HCT116 (cell line): ENCODE data around the gene TAPBPL. TPM values are rescaled to one million over a fixed set of nuclear protein-coding genes. Genes with fewer than 3 reads are reported as not detected.

Experiments used
- ATAC-seq: fragments of 200-7000 bp; cut with Tn5 transposase; 2 replicates; pipeline ENCODE4 v1.9.1; 2020; ENCODE audit warnings: mild to moderate bottlenecking, moderate library complexity
- BruUV-seq: library from RNA; stranded (reverse); fragments of 400-500 nt; replicated peaks from 2 replicates; lab custom pipeline; 2021; lab: Mats Ljungman, UMichigan
- CTCF ChIA-PET: fragments of 300-600 bp; sonication (Branson Sonifier 250); formaldehyde crosslinking; loops from one replicate; lab custom pipeline; 2021; ENCODE audit warnings: antibody characterized with exemption; lab: Charles Lee
- POLR2A ChIA-PET: fragments of 300-600, 350-600 bp; sonication (Branson Sonifier 250); formaldehyde crosslinking; loops from one replicate; lab custom pipeline; 2021; ENCODE audit warnings: antibody characterized with exemption; lab: Charles Lee
- RAD21 ChIA-PET, 2 experiments: fragments of 300-600 bp; sonication (Branson Sonifier 250); formaldehyde crosslinking; loops; one replicate each; lab custom pipeline; 2023; ENCODE audit warnings: low total read pairs in 2 of 2; ENCODE audit not compliant: uncharacterized antibody in 2 of 2, unreplicated experiment in 2 of 2, low non-redundant PET in 1 of 2; lab: Charles Lee
- DNase-seq: peaks from one replicate; pipeline ENCODE4 v3.0.0-alpha.2; 2010; ENCODE audit warnings: low read depth, low spot score
- H2AFZ ChIP-seq: fragments of 200-600 bp; shearing (Covaris generic), sonication (generic); 2 replicates; pipeline ENCODE4 v1.6.1; 2017; ENCODE audit warnings: low read depth, mixed run types, mixed read lengths, antibody characterized with exemption, low read length; ENCODE audit not compliant: poor library complexity, severe bottlenecking
- H3K27ac ChIP-seq: 2 replicates; pipeline ENCODE4 v1.5.1; 2012; ENCODE audit warnings: low read depth, low read length
- H3K27me3 ChIP-seq: fragments of 200-600 bp; sonication (generic); 2 replicates; pipeline ENCODE4 v1.6.1; 2016; ENCODE audit warnings: mixed run types, low read length, mixed read lengths; ENCODE audit not compliant: insufficient read depth
- H3K36me3 ChIP-seq, 2 experiments: fragments of 200-500 bp in 1 of 2; fragments of 200-600 bp in 1 of 2; sonication (Bioruptor generic) in 1 of 2; sonication (generic) in 1 of 2; 2 replicates each; pipeline versions ENCODE4 v1.5.1 to v1.6.1; 2014 to 2016; ENCODE audit warnings: low read length in 2 of 2, inconsistent platforms in 1 of 2, mixed read lengths in 1 of 2, mixed run types in 1 of 2; ENCODE audit not compliant: insufficient read depth in 2 of 2, control insufficient read depth in 1 of 2
- H3K4me1 ChIP-seq, 2 experiments: fragments of 200-600 bp in 1 of 2; sonication (generic) in 1 of 2; 2 replicates each; pipeline versions ENCODE4 v1.5.1 to v1.6.1; 2012 to 2017; ENCODE audit warnings: low read length in 2 of 2, inconsistent platforms in 1 of 2, mild to moderate bottlenecking in 1 of 2, mixed read lengths in 1 of 2, mixed run types in 1 of 2, moderate library complexity in 1 of 2; ENCODE audit not compliant: insufficient read depth in 2 of 2, control insufficient read depth in 1 of 2
- H3K4me2 ChIP-seq: fragments of 200-600 bp; sonication (generic); 2 replicates; pipeline ENCODE4 v1.6.1; 2017; ENCODE audit warnings: mixed run types, low read length, mixed read lengths
- H3K4me3 ChIP-seq, 2 experiments: fragments of 200-600 bp in 1 of 2; sonication (generic) in 1 of 2; replicated peaks in 1 of 2; 2 replicates each; pipeline ENCODE4 v1.5.1; 2011 to 2016; ENCODE audit warnings: low read length in 2 of 2, control low read depth in 1 of 2, low read depth in 1 of 2, mild to moderate bottlenecking in 1 of 2, mixed read lengths in 1 of 2, mixed run types in 1 of 2
- H3K79me2 ChIP-seq: fragments of 200-600 bp; sonication (generic); 2 replicates; pipeline ENCODE4 v1.6.1; 2017; ENCODE audit warnings: mild to moderate bottlenecking, mixed run types, low read length, moderate library complexity, mixed read lengths; ENCODE audit not compliant: insufficient read depth
- H3K9ac ChIP-seq: fragments of 200-600 bp; sonication (generic); 2 replicates; pipeline ENCODE4 v1.6.1; 2016; ENCODE audit warnings: low read length, mixed read lengths
- H3K9me2 ChIP-seq: fragments of 200-600 bp; sonication (generic), shearing (Covaris generic); 2 replicates; pipeline ENCODE4 v1.6.1; 2017; ENCODE audit warnings: mixed run types, mild to moderate bottlenecking, moderate library complexity; ENCODE audit not compliant: insufficient read depth
- H3K9me3 ChIP-seq, 2 experiments: fragments of 200-500 bp in 1 of 2; fragments of 200-600 bp in 1 of 2; sonication (Bioruptor generic) in 1 of 2; sonication (generic) in 1 of 2; 2 replicates each; pipeline ENCODE4 v1.6.1; 2014 to 2017; ENCODE audit warnings: low read length in 2 of 2, mixed read lengths in 2 of 2, inconsistent platforms in 1 of 2, low read depth in 1 of 2, mild to moderate bottlenecking in 1 of 2, mixed run types in 1 of 2, moderate library complexity in 1 of 2; ENCODE audit not compliant: control insufficient read depth in 1 of 2, insufficient read depth in 1 of 2
- H4K20me1 ChIP-seq: fragments of 200-600 bp; sonication (generic), shearing (Covaris generic); 2 replicates; pipeline ENCODE4 v1.6.1; 2017; ENCODE audit warnings: mixed run types, mild to moderate bottlenecking, moderate library complexity; ENCODE audit not compliant: insufficient read depth
- ATF3 ChIP-seq: IDR thresholded peaks from 2 replicates; pipeline ENCODE4 v1.6.1; 2012
- CBX3 ChIP-seq: IDR thresholded peaks from 2 replicates; pipeline ENCODE4 v1.6.1; 2012; ENCODE audit warnings: low read depth
- CEBPB ChIP-seq: IDR thresholded peaks from 2 replicates; pipeline ENCODE4 v1.6.1; 2012; ENCODE audit warnings: low read depth
- CTCF ChIP-seq, 3 experiments: fragments of 200-600 bp in 1 of 3; sonication (generic) in 1 of 3; IDR thresholded peaks in 2 of 3; conservative IDR thresholded peaks in 1 of 3; 2 replicates each; pipeline ENCODE4 v1.5.1; 2012 to 2017; ENCODE audit warnings: low read depth in 2 of 3, low read length in 2 of 3, antibody characterized with exemption in 1 of 3, borderline replicate concordance in 1 of 3, control low read depth in 1 of 3, mild to moderate bottlenecking in 1 of 3, mixed read lengths in 1 of 3, mixed run types in 1 of 3, moderate library complexity in 1 of 3; ENCODE audit not compliant: insufficient read depth in 1 of 3
- EGR1 ChIP-seq: IDR thresholded peaks from 2 replicates; pipeline ENCODE4 v1.6.1; 2012; ENCODE audit warnings: low read depth
- ELF1 ChIP-seq: IDR thresholded peaks from 2 replicates; pipeline ENCODE4 v1.6.1; 2012; ENCODE audit warnings: low read depth, borderline replicate concordance
- EZH2 ChIP-seq: fragments of 200-600 bp; sonication (generic); IDR thresholded peaks from 2 replicates; pipeline ENCODE4 v1.6.1; 2017; ENCODE audit warnings: antibody characterized with exemption, mixed run types
- EZH2phosphoT487 ChIP-seq: fragments of 200-600 bp; IDR thresholded peaks from 2 replicates; pipeline ENCODE4 v1.6.1; 2018; ENCODE audit warnings: antibody characterized with exemption, borderline replicate concordance
- FOSL1 ChIP-seq: IDR thresholded peaks from 2 replicates; pipeline ENCODE4 v1.6.1; 2012; ENCODE audit warnings: low read depth
- JUND ChIP-seq: IDR thresholded peaks from 2 replicates; pipeline ENCODE4 v1.6.1; 2012
- MAX ChIP-seq: IDR thresholded peaks from 2 replicates; pipeline ENCODE4 v1.6.1; 2012
- POLR2A ChIP-seq: IDR thresholded peaks from 2 replicates; pipeline ENCODE4 v1.7.0; 2011; ENCODE audit warnings: borderline replicate concordance; ENCODE audit not compliant: insufficient read depth, insufficient read length; ENCODE audit errors: extremely low read depth
- RAD21 ChIP-seq: IDR thresholded peaks from 2 replicates; pipeline ENCODE4 v1.6.1; 2012; ENCODE audit warnings: low read depth, mild to moderate bottlenecking
- REST ChIP-seq: IDR thresholded peaks from 2 replicates; pipeline ENCODE4 v1.6.1; 2012; ENCODE audit warnings: low read depth
- SIN3A ChIP-seq: IDR thresholded peaks from 2 replicates; pipeline ENCODE4 v1.6.1; 2012; ENCODE audit warnings: low read depth
- SP1 ChIP-seq: IDR thresholded peaks from 2 replicates; pipeline ENCODE4 v1.6.1; 2012; ENCODE audit warnings: low read depth
- SRF ChIP-seq: IDR thresholded peaks from 2 replicates; pipeline ENCODE4 v1.6.1; 2012; ENCODE audit warnings: low read depth
- TCF7L2 ChIP-seq: IDR thresholded peaks from 2 replicates; pipeline ENCODE4 v1.7.0; 2011; ENCODE audit warnings: borderline replicate concordance, inconsistent platforms; ENCODE audit not compliant: insufficient read depth, insufficient read length; ENCODE audit errors: extremely low read depth
- YY1 ChIP-seq: IDR thresholded peaks from 2 replicates; pipeline ENCODE4 v1.6.1; 2011; ENCODE audit warnings: low read length, low read depth, moderate library complexity, mild to moderate bottlenecking; ENCODE audit not compliant: insufficient replicate concordance; ENCODE audit errors: extremely low read depth
- ZFX ChIP-seq: fragments of 450-650 bp; IDR thresholded peaks from 2 replicates; pipeline ENCODE4 v1.6.1; 2017
- ZNF274 ChIP-seq: fragments of 200-500 bp; sonication (Bioruptor generic); IDR thresholded peaks from 2 replicates; pipeline ENCODE4 v1.6.1; 2014; ENCODE audit warnings: mild to moderate bottlenecking, low read depth, low read length, inconsistent platforms
- intact Hi-C: fragments of 100-400 bp; cut with micrococcal nuclease; formaldehyde crosslinking; loops from 2 replicates; pipeline ENCODE4 v1.10.0; 2022
- total RNA-seq: library from RNA; stranded (reverse); gene quantifications from one replicate; pipeline ENCODE4 v1.2.1, GENCODE V29; 2021; ENCODE audit not compliant: unreplicated experiment

The TAPBPL gene
- total RNA-seq, 1 experiment from 2014 or later = 0.54 TPM

- peaks cover 12 to 19% of the 10 kb centered on the region in 2 experiments for H3K4me1 ChIP-seq
- peak within 1 kb of the TSS; percentile 98 for H3K4me2 ChIP-seq
- H3K9me2 ChIP-seq = no peaks in the 10 kb centered on the region
- ATAC-seq = peak; percentile 90
- no peaks in the 10 kb centered on the region for H3K9me3 ChIP-seq
- peaks cover 61% of the 10 kb centered on the region for H3K79me2 ChIP-seq
- H3K27ac ChIP-seq = peak within 1 kb of the TSS; percentile 97
- ChIA-PET POLR2A (interaction anchor here (0.5 to 1.2 kb wide), 6 partner anchors 12 to 450 kb away, joined by 3 to 12 read pairs (median 4); partner anchors contain the start of genes C12orf57, GAPDH, LAG3 and RNU7-1), CTCF (no interaction called here), RAD21 (interaction anchor here in 1 of 2 experiments (0.8 kb wide), 1 partner anchor 23 kb away, joined by 3 read pairs; the partner anchor contains the start of gene VAMP1)
- no peaks in the 10 kb centered on the region for H3K27me3 ChIP-seq
- H3K4me3 ChIP-seq = peak within 1 kb of the TSS; percentile 86 to 90
- H2AFZ ChIP-seq = peak within 1 kb of the TSS; percentile 86
- intact Hi-C loops = loop anchor here (2.0 kb wide), 2 partner anchors 39 to 71 kb away; no protein-coding TSS in a partner anchor
- no peaks in the 10 kb centered on the region for H4K20me1 ChIP-seq
- peaks cover 19 to 36% of the 10 kb centered on the region in 2 experiments for H3K36me3 ChIP-seq
- BruUV-seq = no TSS peak
- peak within 1 kb of the TSS; percentile 98 for H3K9ac ChIP-seq
- peak; percentile 91 for DNase-seq
- no peak for TF ChIP-seq ZNF274
- TF ChIP-seq SIN3A = peak; percentile 92
- TF ChIP-seq CTCF (IDR thresholded peaks at IDR 0.05 in 2 of 3, conservative IDR thresholded peaks at IDR 0.05 in 1 of 3; ENCODE audit: borderline replicate concordance in 1 of 3, insufficient read depth in 1 of 3, low read depth in 2 of 3, low read length in 2 of 3) = peak in 1 of 3 experiments; percentile 24; a peak in 2 of 6 replicates
- peak; percentile 9 for TF ChIP-seq TCF7L2
- no peak; the same call in 1 of the 2 replicates for TF ChIP-seq SRF
- no peak for TF ChIP-seq RAD21
- no peak for TF ChIP-seq CEBPB
- no peak for TF ChIP-seq ZFX
- TF ChIP-seq ELF1 = no peak
- peak; percentile 89 for TF ChIP-seq MAX
- TF ChIP-seq YY1 = peak; percentile 22
- TF ChIP-seq JUND = no peak
- no peak for TF ChIP-seq EZH2
- TF ChIP-seq FOSL1 = no peak
- TF ChIP-seq SP1 = peak; percentile 84
- no peak for TF ChIP-seq EZH2phosphoT487
- no peak for TF ChIP-seq ATF3
- no peak for TF ChIP-seq REST
- peak; percentile 86 for TF ChIP-seq EGR1
- TF ChIP-seq POLR2A = peak; percentile 27
- TF ChIP-seq CBX3 = peak; percentile 58; the same call in 1 of the 2 replicates
These were observed 41.8 kb downstream of the TAPBPL start, which contains the start of gene NCAPD2 for GRCh38 chr12:6493497-6494257. TSS of gene NCAPD2 (plus strand) at chr12:6494102. CDS start at chr12:6495099, 997 bp downstream.
